Astrocyte (in vitro differentiated cells and primary cell): ENCODE data around the gene RPLP2. TPM values are rescaled to one million over a fixed set of nuclear protein-coding genes. Genes with fewer than 3 reads are reported as not detected.

Experiments
- DNase-seq: peaks from one replicate; pipeline ENCODE4 v3.0.0-alpha.2; 2010; ENCODE audit warnings: low read depth
- FAIRE-seq: peaks from 2 replicates; lab custom pipeline; 2011; peaks lifted over from hg19 to GRCh38; lab: Jason Lieb, UNC
- H2AFZ ChIP-seq: 2 replicates; pipeline ENCODE4 v1.6.0; 2012; ENCODE audit warnings: low read depth, low read length, inconsistent platforms
- H3K27ac ChIP-seq: 2 replicates; pipeline ENCODE4 v1.5.1; 2011; ENCODE audit warnings: low read depth, low read length, inconsistent platforms
- H3K27me3 ChIP-seq: 2 replicates; pipeline ENCODE4 v1.6.0; 2011; ENCODE audit warnings: low read length, inconsistent platforms; ENCODE audit not compliant: insufficient read depth
- H3K36me3 ChIP-seq: 2 replicates; pipeline ENCODE4 v1.5.1; 2011; ENCODE audit warnings: low read length, inconsistent platforms; ENCODE audit not compliant: insufficient read depth
- H3K4me1 ChIP-seq: 2 replicates; pipeline ENCODE4 v1.5.1; 2011; ENCODE audit warnings: low read length, inconsistent platforms; ENCODE audit not compliant: insufficient read depth
- H3K4me2 ChIP-seq: 2 replicates; pipeline ENCODE4 v1.6.0; 2012; ENCODE audit warnings: low read length, inconsistent platforms
- H3K4me3 ChIP-seq: 2 replicates; pipeline ENCODE4 v1.5.1; 2011; ENCODE audit warnings: low read depth, mild to moderate bottlenecking, low read length, inconsistent platforms; ENCODE audit not compliant: insufficient read depth
- H3K79me2 ChIP-seq: 2 replicates; pipeline ENCODE4 v1.6.0; 2012; ENCODE audit warnings: mild to moderate bottlenecking, low read length, inconsistent platforms; ENCODE audit not compliant: insufficient read depth
- H3K9ac ChIP-seq: 2 replicates; pipeline ENCODE4 v1.6.0; 2012; ENCODE audit warnings: mild to moderate bottlenecking, low read length, inconsistent platforms
- H3K9me3 ChIP-seq: 2 replicates; pipeline ENCODE4 v1.5.1; 2012; ENCODE audit warnings: low read depth, mild to moderate bottlenecking, low read length, inconsistent platforms; ENCODE audit not compliant: insufficient read depth
- H4K20me1 ChIP-seq: 2 replicates; pipeline ENCODE4 v1.6.0; 2012; ENCODE audit warnings: low read length, inconsistent platforms; ENCODE audit not compliant: insufficient read depth
- H3K27ac Mint-ChIP-seq: one replicate; pipeline ENCODE4 v1.8.0; 2021; ENCODE audit warnings: mild to moderate bottlenecking, mixed read lengths; ENCODE audit not compliant: unreplicated experiment
- H3K27me3 Mint-ChIP-seq: one replicate; pipeline ENCODE4 v1.8.0; 2021; ENCODE audit warnings: low read depth, mixed read lengths; ENCODE audit not compliant: unreplicated experiment
- H3K36me3 Mint-ChIP-seq: one replicate; pipeline ENCODE4 v1.8.0; 2021; ENCODE audit warnings: low read depth, mixed read lengths; ENCODE audit not compliant: unreplicated experiment
- H3K4me1 Mint-ChIP-seq: one replicate; pipeline ENCODE4 v1.8.0; 2021; ENCODE audit warnings: low read depth, mixed read lengths; ENCODE audit not compliant: unreplicated experiment
- H3K4me3 Mint-ChIP-seq: one replicate; pipeline ENCODE4 v1.8.0; 2021; ENCODE audit warnings: mild to moderate bottlenecking, moderate library complexity, mixed read lengths; ENCODE audit not compliant: unreplicated experiment
- H3K9me3 Mint-ChIP-seq: one replicate; pipeline ENCODE4 v1.8.0; 2021; ENCODE audit warnings: mild to moderate bottlenecking, mixed read lengths; ENCODE audit not compliant: unreplicated experiment
- CTCF ChIP-seq: IDR thresholded peaks from 2 replicates; pipeline ENCODE4 v1.5.1; 2011; ENCODE audit warnings: low read depth, mild to moderate bottlenecking, inconsistent platforms, low read length, moderate library complexity; ENCODE audit not compliant: insufficient read depth
- EZH2 ChIP-seq: IDR thresholded peaks from 2 replicates; pipeline ENCODE4 v1.6.1; 2012; ENCODE audit warnings: mild to moderate bottlenecking, low read length, inconsistent platforms; ENCODE audit not compliant: insufficient read depth
- total RNA-seq: library from RNA; stranded (reverse); gene quantifications from 2 replicates; pipeline ENCODE4 v1.2.1, GENCODE V29; 2021

The RPLP2 gene
- total RNA-seq, 1 donor from 2014 or later = 1,666 TPM

DNA sequence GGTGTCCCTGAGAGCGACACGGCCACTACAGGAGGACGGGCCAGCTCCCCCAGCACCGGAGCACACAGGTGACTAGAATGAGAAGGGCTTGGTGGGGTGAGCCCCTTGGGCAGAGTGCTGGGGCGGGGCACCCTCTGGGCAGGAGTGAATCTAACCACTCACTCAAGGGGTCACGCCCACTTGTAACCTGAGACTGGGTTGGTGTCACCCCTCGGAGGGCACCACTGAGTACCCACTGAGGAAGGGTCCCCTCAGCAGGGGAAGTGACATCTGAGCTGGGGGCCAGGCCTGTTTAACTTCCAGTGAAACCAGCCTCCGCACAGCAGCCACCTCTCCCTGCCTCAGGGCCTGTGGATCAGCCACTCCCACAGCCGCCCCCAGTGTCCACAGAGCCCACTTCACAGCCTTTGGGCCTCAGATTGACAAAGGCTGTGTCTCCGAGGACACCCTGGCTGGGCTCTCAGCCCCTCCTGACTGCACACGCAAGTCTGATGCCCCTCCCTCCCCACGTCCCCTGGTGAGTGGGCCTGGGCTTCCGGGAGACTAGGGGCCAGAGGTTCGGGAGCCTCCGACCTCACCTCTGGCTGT lies 38.1 kb upstream of the RPLP2 start:
- no peak overlapping the region for H3K4me2 ChIP-seq
- no peak for DNase-seq
- no peaks in the 10 kb centered on the region for H3K27me3 Mint-ChIP-seq
- H3K9ac ChIP-seq = no peak overlapping the region
- no peak overlapping the region for H3K4me3 Mint-ChIP-seq
- H3K4me3 ChIP-seq = no peak overlapping the region
- no peak overlapping the region for H3K27ac Mint-ChIP-seq
- H3K36me3 Mint-ChIP-seq = peaks cover 3% of the 10 kb centered on the region
- H3K9me3 Mint-ChIP-seq = no peaks in the 10 kb centered on the region
- no peaks in the 10 kb centered on the region for H3K9me3 ChIP-seq
- H4K20me1 ChIP-seq = peaks cover 73% of the 10 kb centered on the region
- no peak overlapping the region for H2AFZ ChIP-seq
- H3K27me3 ChIP-seq = no peaks in the 10 kb centered on the region
- H3K36me3 ChIP-seq = no peaks in the 10 kb centered on the region
- TF ChIP-seq CTCF = no peak
- TF ChIP-seq EZH2 = no peak
- FAIRE-seq = no peak
- no peak overlapping the region for H3K27ac ChIP-seq
- peaks cover 66% of the 10 kb centered on the region for H3K79me2 ChIP-seq
- H3K4me1 Mint-ChIP-seq = peaks cover 7% of the 10 kb centered on the region
- peaks cover 18% of the 10 kb centered on the region for H3K4me1 ChIP-seq

GRCh38 chr11:772429-773390 lies 37.1 kb upstream of the RPLP2 start:
- H3K27me3 Mint-ChIP-seq = no peaks in the 10 kb centered on the region
- no peak overlapping the region for H3K4me3 Mint-ChIP-seq

More at GRCh38 chr11:772429-773390, 37.1 kb upstream of the RPLP2 start:
- Histone ChIP-seq H2AFZ (no peak overlapping the region), H3K9me3 (no peaks in the 10 kb centered on the region), H3K4me2 (no peak overlapping the region), H4K20me1 (peaks cover 66% of the 10 kb centered on the region), H3K36me3 (no peaks in the 10 kb centered on the region), H3K27ac (no peak overlapping the region), H3K79me2 (peaks cover 74% of the 10 kb centered on the region), H3K9ac (no peak overlapping the region), H3K27me3 (no peaks in the 10 kb centered on the region), H3K4me1 (peaks cover 18% of the 10 kb centered on the region), H3K4me3 (no peak overlapping the region)
- DNase-seq = no peak
- TF ChIP-seq CTCF = no peak
- no peak for TF ChIP-seq EZH2
- no peak overlapping the region for H3K27ac Mint-ChIP-seq
- FAIRE-seq = no peak
- H3K9me3 Mint-ChIP-seq = no peaks in the 10 kb centered on the region
- H3K36me3 Mint-ChIP-seq = no peaks in the 10 kb centered on the region
- H3K4me1 Mint-ChIP-seq = peaks cover 6% of the 10 kb centered on the region
